Activated effector memory CD4-positive, alpha-beta T cell treated with Interleukin-2 at 50 U/mL for 16 hours (primary cell): Measurements from ENCODE around the gene WDR59.
"Not testable (repeated sequence)": the region's sequence is repeated elsewhere in the genome, so short reads cannot be mapped to it uniquely, and the experiment has no call there.

Experiments used
- DNase-seq: peaks from one replicate; pipeline ENCODE4 v3.0.0-alpha.2; 2020

Gene WDR59

GRCh38 chr16:74984529-74985296 is at the start of gene WDR59:
Gene WDR59, minus strand, starts transcription at chr16:74985123. Its CDS starts 106 bp downstream, at chr16:74985017.
- DNase-seq, result peak; percentile 97

GRCh38 chr16:75032655-75033054 is 47.7 kb upstream of the WDR59 start:
- no peak for DNase-seq

- DNase-seq, result no peak
Measured at GRCh38 chr16:75029854-75030253, 44.9 kb upstream of the WDR59 start.

- no peak for DNase-seq
Measured at GRCh38 chr16:75028544-75029135, 43.7 kb upstream of the WDR59 start.

- no peak for DNase-seq
Measured at GRCh38 chr16:75027520-75028300, 42.8 kb upstream of the WDR59 start.

- DNase-seq, result no peak
Measured at GRCh38 chr16:75026892-75027391, 42.0 kb upstream of the WDR59 start.

GRCh38 chr16:75026239-75026891 is 41.4 kb upstream of the WDR59 start:
- not testable (repeated sequence) for DNase-seq

- DNase-seq, result no peak
Measured at GRCh38 chr16:75025761-75026160, 40.8 kb upstream of the WDR59 start.

- no peak for DNase-seq
Measured at GRCh38 chr16:75024594-75024993, 39.7 kb upstream of the WDR59 start.

- DNase-seq, result no peak
Measured at GRCh38 chr16:75024182-75024581, 39.3 kb upstream of the WDR59 start.

- no peak for DNase-seq
Measured at GRCh38 chr16:75023009-75023408, 38.1 kb upstream of the WDR59 start.

GRCh38 chr16:75022567-75022966 is 37.6 kb upstream of the WDR59 start:
- no peak for DNase-seq

GRCh38 chr16:75021410-75021809 is 36.5 kb upstream of the WDR59 start:
- DNase-seq, result no peak

GRCh38 chr16:75019586-75019985 is 34.7 kb upstream of the WDR59 start:
- DNase-seq, result no peak

- no peak for DNase-seq
Measured at GRCh38 chr16:75019007-75019406, 34.1 kb upstream of the WDR59 start.

GRCh38 chr16:75017670-75018525 is 33.0 kb upstream of the WDR59 start:
- no peak for DNase-seq

GRCh38 chr16:75016451-75017081 is 31.6 kb upstream of the WDR59 start:
- not testable (repeated sequence) for DNase-seq

- DNase-seq, result no peak
Measured at GRCh38 chr16:75014318-75014717, 29.4 kb upstream of the WDR59 start.

GRCh38 chr16:75013123-75013522 is 28.2 kb upstream of the WDR59 start:
- not testable (repeated sequence) for DNase-seq

GRCh38 chr16:75012380-75013081 is 27.6 kb upstream of the WDR59 start:
- no peak for DNase-seq
